Lower leg skin (tissue), 3 donors: Measurements from ENCODE around the gene ABCG2.

ENCODE experiments used
- POLR2A ChIP-seq, 2 donors: fragments of 450-650 bp; IDR thresholded peaks; one replicate each; pipeline ENCODE4 v1.6.1; 2016 to 2017; ENCODE audit warnings: antibody characterized with exemption in 2 of 2, mild to moderate bottlenecking in 1 of 2, moderate library complexity in 1 of 2
- TF ChIP-seq, protein P1 (sequence below), 3 donors: fragments of 450-650 bp; IDR thresholded peaks; one replicate each; pipeline ENCODE4 v1.5.1; 2016; ENCODE audit warnings: antibody characterized with exemption in 3 of 3, mild to moderate bottlenecking in 3 of 3, moderate library complexity in 2 of 3

DNA sequence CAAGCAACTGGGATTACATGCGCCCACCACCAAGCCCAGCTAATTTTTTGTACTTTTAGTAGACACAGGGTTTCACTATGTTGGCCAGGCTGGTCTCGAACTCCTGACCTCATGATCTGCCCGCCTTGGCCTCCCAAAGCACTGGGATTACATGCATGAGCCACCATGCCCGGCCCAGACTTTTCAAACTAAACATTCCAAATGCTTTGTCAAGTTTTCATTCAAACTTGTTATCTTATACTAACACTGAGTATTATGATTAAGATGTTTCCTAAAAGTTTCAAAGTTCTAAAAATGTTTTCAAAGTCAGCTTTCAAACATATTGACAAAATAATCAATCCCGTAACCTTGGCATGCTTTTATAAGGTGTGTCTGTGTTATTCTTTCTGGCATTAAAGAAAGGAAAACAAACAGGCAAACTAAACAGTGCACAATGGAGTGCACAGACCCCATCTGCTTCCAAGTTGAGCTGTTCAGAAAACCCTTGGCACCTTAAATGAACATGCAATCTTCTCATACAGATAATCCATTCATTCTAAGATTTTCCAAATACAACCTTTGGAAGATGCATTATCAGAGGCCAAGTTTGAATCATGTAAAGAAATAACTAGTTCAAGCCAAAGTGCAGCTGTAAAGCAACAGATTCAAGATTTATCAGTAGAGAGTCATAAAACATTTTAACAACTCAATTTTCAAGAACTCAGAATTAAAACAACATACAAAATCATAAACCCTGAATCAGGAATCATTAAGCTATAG lies 49.1 kb downstream of the ABCG2 start:
- no peak for TF ChIP-seq POLR2A (IDR thresholded peaks at IDR 0.05)
- TF ChIP-seq, protein P1, sequence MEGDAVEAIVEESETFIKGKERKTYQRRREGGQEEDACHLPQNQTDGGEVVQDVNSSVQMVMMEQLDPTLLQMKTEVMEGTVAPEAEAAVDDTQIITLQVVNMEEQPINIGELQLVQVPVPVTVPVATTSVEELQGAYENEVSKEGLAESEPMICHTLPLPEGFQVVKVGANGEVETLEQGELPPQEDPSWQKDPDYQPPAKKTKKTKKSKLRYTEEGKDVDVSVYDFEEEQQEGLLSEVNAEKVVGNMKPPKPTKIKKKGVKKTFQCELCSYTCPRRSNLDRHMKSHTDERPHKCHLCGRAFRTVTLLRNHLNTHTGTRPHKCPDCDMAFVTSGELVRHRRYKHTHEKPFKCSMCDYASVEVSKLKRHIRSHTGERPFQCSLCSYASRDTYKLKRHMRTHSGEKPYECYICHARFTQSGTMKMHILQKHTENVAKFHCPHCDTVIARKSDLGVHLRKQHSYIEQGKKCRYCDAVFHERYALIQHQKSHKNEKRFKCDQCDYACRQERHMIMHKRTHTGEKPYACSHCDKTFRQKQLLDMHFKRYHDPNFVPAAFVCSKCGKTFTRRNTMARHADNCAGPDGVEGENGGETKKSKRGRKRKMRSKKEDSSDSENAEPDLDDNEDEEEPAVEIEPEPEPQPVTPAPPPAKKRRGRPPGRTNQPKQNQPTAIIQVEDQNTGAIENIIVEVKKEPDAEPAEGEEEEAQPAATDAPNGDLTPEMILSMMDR (IDR thresholded peaks at IDR 0.05): no peak
